ENCODE results near the gene STAT3. TPM values are rescaled to one million over a fixed set of nuclear protein-coding genes. Genes with fewer than 3 reads are reported as not detected.

Gene STAT3
- total RNA-seq, 1 experiment from 2014 or later: 60.5 TPM

- Histone ChIP-seq H3K36me3 (ENCODE audit: insufficient read depth, low read length, poor library complexity, severe bottlenecking) (no peaks in the 10 kb centered on the region), H3K27ac (ENCODE audit: low read depth, low read length, poor library complexity, severe bottlenecking) (no peak overlapping the region), H3K4me1 (ENCODE audit: insufficient read depth, low read length, poor library complexity, severe bottlenecking) (no peaks in the 10 kb centered on the region), H3K4me3 (ENCODE audit: low read depth, low read length, poor library complexity, severe bottlenecking) (no peak overlapping the region), H3K9me3 (ENCODE audit: low read depth, low read length, poor library complexity, severe bottlenecking) (no peaks in the 10 kb centered on the region), H3K27me3 (replicated peaks; ENCODE audit: insufficient read depth, low read depth, low read length, poor library complexity) (no peaks in the 10 kb centered on the region)
- no TSS peak for BruUV-seq (replicated peaks)
- DNase-seq (ENCODE audit: low spot score): no peak
- intact Hi-C loops (cut with micrococcal nuclease; ENCODE audit: unreplicated experiment): no loop called here
- ChIA-PET POLR2A (ENCODE audit: low non-redundant PET) (no interaction called here), CTCF (no interaction called here)
- TF ChIP-seq CTCF (conservative IDR thresholded peaks at IDR 0.05; ENCODE audit: low read depth, low read length) (no peak), EZH2 (IDR thresholded peaks at IDR 0.05; ENCODE audit: borderline replicate concordance, low read depth, low read length, poor library complexity, severe bottlenecking) (no peak)
Measured at GRCh38 chr17:42288803-42289610, 99.2 kb downstream of the STAT3 start.

GRCh38 chr17:42287977-42288802 is 100.1 kb downstream of the STAT3 start, which contains the start of gene STAT5A:
Gene STAT5A (plus strand): TSS chr17:42288498. CDS start chr17:42289412, 914 bp downstream.
- peak within 1 kb of the TSS; percentile 40 for H3K4me3 ChIP-seq (ENCODE audit: low read depth, low read length, poor library complexity, severe bottlenecking)
- no peaks in the 10 kb centered on the region for H3K4me1 ChIP-seq (ENCODE audit: insufficient read depth, low read length, poor library complexity, severe bottlenecking)
- TF ChIP-seq EZH2 (IDR thresholded peaks at IDR 0.05; ENCODE audit: borderline replicate concordance, low read depth, low read length, poor library complexity, severe bottlenecking) (no peak), CTCF (conservative IDR thresholded peaks at IDR 0.05; ENCODE audit: low read depth, low read length) (no peak)
- no TSS peak for BruUV-seq (replicated peaks)
- H3K27me3 ChIP-seq (replicated peaks; ENCODE audit: insufficient read depth, low read depth, low read length, poor library complexity): no peaks in the 10 kb centered on the region
- CTCF ChIA-PET: no interaction called here
- POLR2A ChIA-PET (ENCODE audit: low non-redundant PET): no interaction called here
- peak; percentile 17 for DNase-seq (ENCODE audit: low spot score)
- H3K36me3 ChIP-seq (ENCODE audit: insufficient read depth, low read length, poor library complexity, severe bottlenecking): no peaks in the 10 kb centered on the region
- H3K27ac ChIP-seq (ENCODE audit: low read depth, low read length, poor library complexity, severe bottlenecking): no peak within 1 kb of the TSS
- no peaks in the 10 kb centered on the region for H3K9me3 ChIP-seq (ENCODE audit: low read depth, low read length, poor library complexity, severe bottlenecking)
- intact Hi-C loops (cut with micrococcal nuclease; ENCODE audit: unreplicated experiment): no loop called here

- CTCF ChIA-PET: no interaction called here
- no TSS peak for BruUV-seq (replicated peaks)
- H3K27me3 ChIP-seq (replicated peaks; ENCODE audit: insufficient read depth, low read depth, low read length, poor library complexity): no peaks in the 10 kb centered on the region
- no peaks in the 10 kb centered on the region for H3K36me3 ChIP-seq (ENCODE audit: insufficient read depth, low read length, poor library complexity, severe bottlenecking)
- POLR2A ChIA-PET (ENCODE audit: low non-redundant PET): no interaction called here
- DNase-seq (ENCODE audit: low spot score): no peak
- H3K4me3 ChIP-seq (ENCODE audit: low read depth, low read length, poor library complexity, severe bottlenecking): peak overlapping the region; percentile 40
- TF ChIP-seq CTCF (conservative IDR thresholded peaks at IDR 0.05; ENCODE audit: low read depth, low read length): no peak
- no peak for TF ChIP-seq EZH2 (IDR thresholded peaks at IDR 0.05; ENCODE audit: borderline replicate concordance, low read depth, low read length, poor library complexity, severe bottlenecking)
- intact Hi-C loops (cut with micrococcal nuclease; ENCODE audit: unreplicated experiment): no loop called here
- no peaks in the 10 kb centered on the region for H3K4me1 ChIP-seq (ENCODE audit: insufficient read depth, low read length, poor library complexity, severe bottlenecking)
- no peaks in the 10 kb centered on the region for H3K9me3 ChIP-seq (ENCODE audit: low read depth, low read length, poor library complexity, severe bottlenecking)
- H3K27ac ChIP-seq (ENCODE audit: low read depth, low read length, poor library complexity, severe bottlenecking): no peak overlapping the region
Measured at GRCh38 chr17:42287305-42287976, 100.8 kb downstream of the STAT3 start.

All from A673 (cell line).